GM18505 (cell line): ENCODE measurements around the gene CCL19.

ENCODE experiments used
- ATAC-seq: cut with Tn5 transposase; IDR thresholded peaks from one replicate; pipeline ENCODE4 v1.9.1; 2021; ENCODE audit not compliant: unreplicated experiment
- POLR2A ChIP-seq: IDR thresholded peaks from 4 replicates; pipeline ENCODE4 v1.6.1; 2011; ENCODE audit warnings: borderline replicate concordance; ENCODE audit not compliant: insufficient read depth, insufficient read length; ENCODE audit errors: extremely low read depth

CCL19 gene

GRCh38 chr9:34664281-34665066 is 26.6 kb downstream of the CCL19 start:
- peak; percentile 52 for ATAC-seq
- TF ChIP-seq POLR2A = no peak

GRCh38 chr9:34663303-34663605 is 27.8 kb downstream of the CCL19 start:
- no peak for TF ChIP-seq POLR2A
- ATAC-seq = no peak

GRCh38 chr9:34662526-34663302 is 28.4 kb downstream of the CCL19 start, which contains the start of gene CCL27:
Gene CCL27, minus strand, starts transcription at chr9:34662657. Its CDS starts 24 bp downstream, at chr9:34662633.
- no peak for ATAC-seq
- TF ChIP-seq POLR2A = no peak

- TF ChIP-seq POLR2A = no peak
- no peak for ATAC-seq
Observed at GRCh38 chr9:34659592-34660253, 31.4 kb downstream of the CCL19 start.

GRCh38 chr9:34658461-34658860 is 32.6 kb downstream of the CCL19 start:
- no peak for ATAC-seq
- TF ChIP-seq POLR2A = no peak

GRCh38 chr9:34656992-34657391 is 34.1 kb downstream of the CCL19 start:
- no peak for ATAC-seq

GRCh38 chr9:34655394-34655793 is 35.7 kb downstream of the CCL19 start:
- no peak for TF ChIP-seq POLR2A
- ATAC-seq = no peak

More at GRCh38 chr9:34656992-34657391, 34.1 kb downstream of the CCL19 start:
- no peak for TF ChIP-seq POLR2A

GRCh38 chr9:34654323-34655051 is 36.6 kb downstream of the CCL19 start:
- ATAC-seq = no peak
- TF ChIP-seq POLR2A = no peak

- no peak for TF ChIP-seq POLR2A
- ATAC-seq = no peak
Observed at GRCh38 chr9:34653151-34654072, 37.7 kb downstream of the CCL19 start.

- no peak for TF ChIP-seq POLR2A
- ATAC-seq = no peak
Observed at GRCh38 chr9:34652602-34653000, 38.5 kb downstream of the CCL19 start.

GRCh38 chr9:34651876-34652601 is 39.0 kb downstream of the CCL19 start, which contains the start of gene IL11RA:
Gene IL11RA, plus strand, starts transcription at chr9:34652185. Its CDS starts 3,033 bp downstream, at chr9:34655218.
- ATAC-seq = no peak
- TF ChIP-seq POLR2A = peak; percentile 45
